GM19468 (cell line): ENCODE measurements around the gene FOXR1.
"Not testable (repeated sequence)": the region's sequence is repeated elsewhere in the genome, so short reads cannot be mapped to it uniquely, and the experiment has no call there.

Source experiments
- ATAC-seq: cut with Tn5 transposase; IDR thresholded peaks from one replicate; pipeline ENCODE4 v1.9.1; 2021; ENCODE audit warnings: mild to moderate bottlenecking, moderate library complexity, moderate number of reproducible peaks; ENCODE audit not compliant: unreplicated experiment; ENCODE audit errors: extremely low read depth

FOXR1 gene

GRCh38 chr11:118991486-118992038 lies 20.0 kb downstream of the FOXR1 start:
- not testable (repeated sequence) for ATAC-seq

GRCh38 chr11:118996926-118997626 lies 25.5 kb downstream of the FOXR1 start:
- ATAC-seq, result no peak

- peak; percentile 90 for ATAC-seq
These were observed 26.2 kb downstream of the FOXR1 start, which contains the start of gene CENATAC for GRCh38 chr11:118997627-118998387. Gene CENATAC, plus strand, starts transcription at chr11:118998138. Its CDS starts 60 bp downstream, at chr11:118998198.

GRCh38 chr11:118998388-118998717 lies 26.8 kb downstream of the FOXR1 start:
- no peak for ATAC-seq

GRCh38 chr11:118998822-118999221 lies 27.3 kb downstream of the FOXR1 start:
- ATAC-seq, result no peak

GRCh38 chr11:119000906-119001305 lies 29.3 kb downstream of the FOXR1 start:
- no peak for ATAC-seq

GRCh38 chr11:119006656-119007055 lies 35.1 kb downstream of the FOXR1 start:
- ATAC-seq, result no peak

- ATAC-seq, result no peak
These were observed 40.0 kb downstream of the FOXR1 start for GRCh38 chr11:119011476-119012053.

- no peak for ATAC-seq
These were observed 41.1 kb downstream of the FOXR1 start for GRCh38 chr11:119012629-119013170.

GRCh38 chr11:119014209-119014924 lies 42.8 kb downstream of the FOXR1 start:
- ATAC-seq, result no peak

GRCh38 chr11:119015054-119015611 lies 43.6 kb downstream of the FOXR1 start:
- ATAC-seq, result no peak

GRCh38 chr11:119016216-119017009 lies 44.9 kb downstream of the FOXR1 start:
- ATAC-seq, result no peak

GRCh38 chr11:119017377-119017776 lies 45.8 kb downstream of the FOXR1 start:
- not testable (repeated sequence) for ATAC-seq

GRCh38 chr11:119018074-119018938 lies 46.7 kb downstream of the FOXR1 start, which contains the start of the genes RPS25 and TRAPPC4:
Gene RPS25, minus strand, starts transcription at chr11:119018343. Its CDS starts 59 bp downstream, at chr11:119018284.
Gene TRAPPC4, plus strand, starts transcription at chr11:119018766. Its CDS starts 30 bp downstream, at chr11:119018796.
- ATAC-seq, result peak; percentile 76

GRCh38 chr11:119019996-119020395 lies 48.4 kb downstream of the FOXR1 start:
- no peak for ATAC-seq

- ATAC-seq, result no peak
These were observed 50.1 kb downstream of the FOXR1 start for GRCh38 chr11:119021631-119022030.

- ATAC-seq, result no peak
These were observed 52.2 kb downstream of the FOXR1 start for GRCh38 chr11:119023741-119024140.
